IPS DF 6.9 (cell line): ENCODE measurements around the gene VN1R5.
"Not testable (repeated sequence)": the region's sequence is repeated elsewhere in the genome, so short reads cannot be mapped to it uniquely, and the experiment has no call there.

Experiments
- DNase-seq: peaks from one replicate; pipeline ENCODE4 v3.0.0-alpha.2; 2013; ENCODE audit warnings: low read depth, low spot score
- H3K27ac ChIP-seq: one replicate; pipeline ENCODE4 v1.5.1; 2013; ENCODE audit warnings: low read length, control low read depth
- H3K27me3 ChIP-seq: 2 replicates; pipeline ENCODE4 v1.6.1; 2013; ENCODE audit warnings: mild to moderate bottlenecking, low read length; ENCODE audit not compliant: control insufficient read depth, insufficient read depth
- H3K36me3 ChIP-seq: 2 replicates; pipeline ENCODE4 v1.6.1; 2013; ENCODE audit warnings: low read length; ENCODE audit not compliant: control insufficient read depth, insufficient read depth
- H3K4me1 ChIP-seq: 2 replicates; pipeline ENCODE4 v1.6.1; 2013; ENCODE audit warnings: low read length; ENCODE audit not compliant: control insufficient read depth, insufficient read depth
- H3K4me3 ChIP-seq: 2 replicates; pipeline ENCODE4 v1.5.1; 2013; ENCODE audit warnings: mild to moderate bottlenecking, low read length
- H3K9me3 ChIP-seq: 2 replicates; pipeline ENCODE4 v1.6.1; 2013; ENCODE audit warnings: low read length, inconsistent platforms; ENCODE audit not compliant: control insufficient read depth, insufficient read depth
- WGBS: extraction: QIAGEN DNeasy Blood & Tissue Kit; methylation state at CpG from one replicate; pipeline ENCODE4 v1.1.7; 2013; ENCODE audit warnings: mixed read lengths, missing lambda C conversion rate; ENCODE audit not compliant: insufficient read length, insufficient coverage; 5-methylcytosine and 5-hydroxymethylcytosine counted together

Gene VN1R5

GRCh38 chr1:247270003-247270402, 14.1 kb downstream of the VN1R5 start:
- no peak for DNase-seq
- Histone ChIP-seq H3K4me1 (no peaks in the 10 kb centered on the region), H3K36me3 (no peaks in the 10 kb centered on the region), H3K27me3 (no peaks in the 10 kb centered on the region), H3K27ac (no peak overlapping the region), H3K9me3 (peaks cover 2% of the 10 kb centered on the region), H3K4me3 (no peak overlapping the region)
- WGBS, result no CpG with 5 or more reads among the region's 1 CpG

- peaks cover 2% of the 10 kb centered on the region for H3K9me3 ChIP-seq
- no peak overlapping the region for H3K27ac ChIP-seq
- no peak overlapping the region for H3K4me3 ChIP-seq
- no peaks in the 10 kb centered on the region for H3K36me3 ChIP-seq
- no peaks in the 10 kb centered on the region for H3K4me1 ChIP-seq
- no CpG with 5 or more reads among the region's 1 CpG for WGBS
- no peaks in the 10 kb centered on the region for H3K27me3 ChIP-seq
- no peak for DNase-seq
Observed at GRCh38 chr1:247273013-247273412, 17.1 kb downstream of the VN1R5 start.

GRCh38 chr1:247274605-247275256, 18.9 kb downstream of the VN1R5 start:
- no peak for DNase-seq
- WGBS, result no CpG with 5 or more reads among the region's 3 CpGs
- Histone ChIP-seq H3K4me3 (no peak overlapping the region), H3K36me3 (no peaks in the 10 kb centered on the region), H3K4me1 (no peaks in the 10 kb centered on the region), H3K27me3 (no peaks in the 10 kb centered on the region), H3K27ac (no peak overlapping the region), H3K9me3 (peaks cover 2% of the 10 kb centered on the region)

- no peak for DNase-seq
- Histone ChIP-seq H3K27me3 (no peaks in the 10 kb centered on the region), H3K4me1 (peaks cover 3% of the 10 kb centered on the region; the same call in 1 of the 2 replicates), H3K4me3 (no peak overlapping the region), H3K36me3 (no peaks in the 10 kb centered on the region), H3K9me3 (no peaks in the 10 kb centered on the region), H3K27ac (no peak overlapping the region)
- no CpG with 5 or more reads among the region's 2 CpGs for WGBS
Observed at GRCh38 chr1:247277191-247277590, 21.3 kb downstream of the VN1R5 start.

- no CpG with 5 or more reads among the region's 5 CpGs for WGBS
- Histone ChIP-seq H3K36me3 (no peaks in the 10 kb centered on the region), H3K27ac (no peak overlapping the region), H3K9me3 (no peaks in the 10 kb centered on the region), H3K27me3 (no peaks in the 10 kb centered on the region), H3K4me3 (no peak overlapping the region), H3K4me1 (peaks cover 3% of the 10 kb centered on the region; the same call in 1 of the 2 replicates)
- DNase-seq, result no peak
Observed at GRCh38 chr1:247281001-247281574, 25.2 kb downstream of the VN1R5 start.

- Histone ChIP-seq H3K36me3 (no peaks in the 10 kb centered on the region), H3K27me3 (no peaks in the 10 kb centered on the region), H3K9me3 (no peaks in the 10 kb centered on the region), H3K4me3 (no peak overlapping the region), H3K27ac (no peak overlapping the region), H3K4me1 (peaks cover 4% of the 10 kb centered on the region; the same call in 1 of the 2 replicates)
- WGBS, result no CpG with 5 or more reads among the region's 23 CpGs
- DNase-seq, result no peak
Observed at GRCh38 chr1:247286134-247286670, 30.3 kb downstream of the VN1R5 start.

- DNase-seq, result no peak
- 100% methylated on average over 2 of the region's 14 CpGs for WGBS
- Histone ChIP-seq H3K27me3 (no peaks in the 10 kb centered on the region), H3K36me3 (no peaks in the 10 kb centered on the region), H3K27ac (no peak overlapping the region), H3K4me1 (peaks cover 2% of the 10 kb centered on the region; the same call in 1 of the 2 replicates), H3K9me3 (no peaks in the 10 kb centered on the region), H3K4me3 (no peak overlapping the region)
Observed at GRCh38 chr1:247287460-247287859, 31.6 kb downstream of the VN1R5 start.

- Histone ChIP-seq H3K4me1 (peaks cover 3% of the 10 kb centered on the region; the same call in 1 of the 2 replicates), H3K36me3 (no peaks in the 10 kb centered on the region), H3K9me3 (no peaks in the 10 kb centered on the region), H3K27me3 (no peaks in the 10 kb centered on the region), H3K4me3 (no peak overlapping the region), H3K27ac (no peak overlapping the region)
- no CpG with 5 or more reads among the region's 6 CpGs for WGBS
- no peak for DNase-seq
Observed at GRCh38 chr1:247288341-247288740, 32.5 kb downstream of the VN1R5 start.

- not testable (repeated sequence) for H3K27me3 ChIP-seq, DNase-seq, H3K27ac ChIP-seq, H3K9me3 ChIP-seq, H3K4me3 ChIP-seq, H3K36me3 ChIP-seq, H3K4me1 ChIP-seq
- no CpG with 5 or more reads among the region's 19 CpGs for WGBS
Observed at GRCh38 chr1:247289274-247289892, 33.5 kb downstream of the VN1R5 start.

GRCh38 chr1:247290576-247290975, 34.7 kb downstream of the VN1R5 start:
- H3K9me3 ChIP-seq, result no peaks in the 10 kb centered on the region
- no peak for DNase-seq
- H3K4me3 ChIP-seq, result no peak overlapping the region
- H3K36me3 ChIP-seq, result no peaks in the 10 kb centered on the region
- no peaks in the 10 kb centered on the region for H3K27me3 ChIP-seq
- H3K4me1 ChIP-seq, result peaks cover 10% of the 10 kb centered on the region
- H3K27ac ChIP-seq, result no peak overlapping the region
- no CpG with 5 or more reads among the region's 20 CpGs for WGBS
